ENCODE measurements around the gene CIZ1.

CIZ1 gene

GRCh38 chr9:128214571-128215490 lies 23.5 kb upstream of the CIZ1 start:
- no peak for DNase-seq

GRCh38 chr9:128213746-128214497 lies 22.6 kb upstream of the CIZ1 start:
- no peak for DNase-seq

GRCh38 chr9:128211981-128212281 lies 20.6 kb upstream of the CIZ1 start:
- DNase-seq: no peak

GRCh38 chr9:128211186-128211980 lies 20.0 kb upstream of the CIZ1 start:
- DNase-seq: no peak

GRCh38 chr9:128208946-128209669 lies 17.7 kb upstream of the CIZ1 start:
- no peak for DNase-seq

- DNase-seq: no peak
Measured at GRCh38 chr9:128208386-128208785, 17.0 kb upstream of the CIZ1 start.

GRCh38 chr9:128206916-128207910 lies 15.8 kb upstream of the CIZ1 start:
- no peak for DNase-seq

GRCh38 chr9:128206484-128206883 lies 15.1 kb upstream of the CIZ1 start:
- no peak for DNase-seq

- DNase-seq: no peak
Measured at GRCh38 chr9:128205296-128205944, 14.0 kb upstream of the CIZ1 start.

GRCh38 chr9:128204858-128205257 lies 13.5 kb upstream of the CIZ1 start:
- no peak for DNase-seq

- DNase-seq: no peak
Measured at GRCh38 chr9:128203707-128204551, 12.6 kb upstream of the CIZ1 start.

GRCh38 chr9:128203024-128203706 lies 11.8 kb upstream of the CIZ1 start, which contains the start of gene DNM1:
Gene DNM1 (plus strand): TSS chr9:128203379. CDS start chr9:128203471, 92 bp downstream.
- peak; percentile 60 for DNase-seq

- DNase-seq: no peak
Measured at GRCh38 chr9:128202648-128203023, 11.3 kb upstream of the CIZ1 start.

GRCh38 chr9:128201441-128202369 lies 10.3 kb upstream of the CIZ1 start:
- no peak for DNase-seq

- no peak for DNase-seq
Measured at GRCh38 chr9:128193469-128194096, 2.2 kb upstream of the CIZ1 start.

- DNase-seq: peak; percentile 6
Measured at GRCh38 chr9:128192601-128193371, 1.4 kb upstream of the CIZ1 start.
